Right atrium auricular region (tissue), 2 donors: ENCODE data around the gene PDE9A. TPM values are rescaled to one million over a fixed set of nuclear protein-coding genes. Genes with fewer than 3 reads are reported as not detected.

Experiments
- DNase-seq: peaks from one replicate; pipeline ENCODE4 v3.0.0-alpha.2; 2019; ENCODE audit warnings: low spot score
- H3K27ac ChIP-seq, 2 donors: fragments of 200-600 bp; sonication (generic); 1 replicate in 1 of 2; 2 replicates in 1 of 2; pipeline ENCODE4 v1.5.1; 2016 to 2019
- H3K27me3 ChIP-seq, 2 donors: fragments of 200-600 bp; sonication (generic); one replicate each; pipeline versions ENCODE4 v1.5.1 to v1.6.0; 2017 to 2019
- H3K36me3 ChIP-seq: fragments of 200-600 bp; sonication (generic); one replicate; pipeline ENCODE4 v1.5.1; 2016
- H3K4me1 ChIP-seq, 2 donors: fragments of 200-600 bp; sonication (generic); one replicate each; pipeline versions ENCODE4 v1.5.1 to v1.6.0; 2017 to 2019
- H3K4me3 ChIP-seq, 2 donors: fragments of 200-600 bp; sonication (generic); 1 replicate in 1 of 2; 2 replicates in 1 of 2; pipeline ENCODE4 v1.5.1; 2017 to 2019; ENCODE audit warnings: mild to moderate bottlenecking in 1 of 2, moderate library complexity in 1 of 2
- H3K9me3 ChIP-seq, 2 donors: fragments of 200-600 bp; sonication (generic); one replicate each; pipeline ENCODE4 v1.5.1; 2019
- total RNA-seq, 2 donors: library from RNA; depleted of rRNA; stranded (reverse); fragments of >200 nt; gene quantifications; one replicate each; pipeline ENCODE4 v1.1.0, GENCODE V29; 2016
- TF ChIP-seq, protein P1 (sequence below), 2 donors: fragments of 200-600 bp; sonication (generic); IDR thresholded peaks; one replicate each; pipeline ENCODE4 v1.5.1; 2019; ENCODE audit warnings: antibody characterized with exemption in 2 of 2

PDE9A gene
- total RNA-seq, 2 donors from 2014 or later: 1.1 to 2.0 TPM

DNA sequence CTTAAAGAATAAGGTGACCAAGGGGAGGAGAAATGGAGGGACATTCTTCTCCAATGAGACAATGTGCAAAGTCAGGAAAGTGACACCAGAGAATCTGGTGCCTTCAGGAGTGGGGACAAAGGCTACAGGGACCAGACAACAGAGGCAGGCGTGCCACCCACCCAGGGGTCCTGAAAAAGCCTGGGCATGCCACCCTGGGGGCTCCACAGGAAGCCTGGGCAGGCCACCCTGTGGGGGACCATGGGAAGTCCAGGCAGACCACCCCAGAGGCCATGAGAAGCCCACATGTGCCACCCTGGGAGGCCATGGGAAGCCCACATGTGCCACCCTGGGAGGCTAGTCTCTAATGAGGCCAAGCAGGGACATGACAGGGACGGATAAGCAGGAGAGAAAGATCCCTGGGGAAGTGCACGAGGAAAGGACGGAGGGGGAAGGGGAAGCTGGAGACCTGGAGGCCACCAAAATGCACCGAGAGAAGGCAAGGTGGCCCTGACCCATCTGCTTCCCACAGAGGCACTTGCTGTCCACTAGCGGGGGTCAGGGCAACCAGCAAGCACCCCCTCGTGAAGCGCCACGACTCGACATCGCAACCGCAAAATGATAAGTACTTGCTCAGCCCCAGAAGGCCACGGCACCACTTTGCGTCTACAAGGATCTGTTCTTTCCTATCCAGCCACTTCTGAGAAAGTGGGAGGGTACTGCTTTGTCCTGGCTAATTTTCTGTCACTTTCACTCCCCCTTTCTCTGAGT is 7.2 kb upstream of the PDE9A start:
- no peaks in the 10 kb centered on the region for H3K9me3 ChIP-seq
- no peak overlapping the region for H3K27ac ChIP-seq
- no peak overlapping the region for H3K4me3 ChIP-seq
- H3K27me3 ChIP-seq: no peaks in the 10 kb centered on the region
- no peak for DNase-seq
- no peaks in the 10 kb centered on the region for H3K4me1 ChIP-seq
- no peaks in the 10 kb centered on the region for H3K36me3 ChIP-seq
- TF ChIP-seq, protein P1, sequence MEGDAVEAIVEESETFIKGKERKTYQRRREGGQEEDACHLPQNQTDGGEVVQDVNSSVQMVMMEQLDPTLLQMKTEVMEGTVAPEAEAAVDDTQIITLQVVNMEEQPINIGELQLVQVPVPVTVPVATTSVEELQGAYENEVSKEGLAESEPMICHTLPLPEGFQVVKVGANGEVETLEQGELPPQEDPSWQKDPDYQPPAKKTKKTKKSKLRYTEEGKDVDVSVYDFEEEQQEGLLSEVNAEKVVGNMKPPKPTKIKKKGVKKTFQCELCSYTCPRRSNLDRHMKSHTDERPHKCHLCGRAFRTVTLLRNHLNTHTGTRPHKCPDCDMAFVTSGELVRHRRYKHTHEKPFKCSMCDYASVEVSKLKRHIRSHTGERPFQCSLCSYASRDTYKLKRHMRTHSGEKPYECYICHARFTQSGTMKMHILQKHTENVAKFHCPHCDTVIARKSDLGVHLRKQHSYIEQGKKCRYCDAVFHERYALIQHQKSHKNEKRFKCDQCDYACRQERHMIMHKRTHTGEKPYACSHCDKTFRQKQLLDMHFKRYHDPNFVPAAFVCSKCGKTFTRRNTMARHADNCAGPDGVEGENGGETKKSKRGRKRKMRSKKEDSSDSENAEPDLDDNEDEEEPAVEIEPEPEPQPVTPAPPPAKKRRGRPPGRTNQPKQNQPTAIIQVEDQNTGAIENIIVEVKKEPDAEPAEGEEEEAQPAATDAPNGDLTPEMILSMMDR (IDR thresholded peaks at IDR 0.05): no peak

DNA sequence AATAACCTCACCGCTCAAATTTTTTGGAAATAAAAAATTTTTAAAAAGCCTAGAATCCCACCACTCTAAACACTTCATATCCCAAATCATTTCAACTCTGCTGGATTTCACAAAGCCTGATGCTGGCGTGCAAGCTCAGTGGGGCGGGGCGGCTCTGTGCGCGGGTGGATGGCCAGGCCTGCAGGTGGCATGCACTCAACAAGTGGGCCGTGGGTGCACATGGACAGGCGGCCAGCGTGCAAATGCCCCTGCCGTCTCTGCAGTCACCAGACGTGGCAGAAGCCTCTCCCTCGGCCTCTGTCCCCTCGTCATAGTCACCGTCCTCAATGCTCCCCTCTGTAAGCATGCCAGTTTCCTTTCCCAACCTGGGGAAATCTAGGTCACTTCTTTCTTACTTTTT is 6.6 kb upstream of the PDE9A start:
- DNase-seq: no peak
- no peaks in the 10 kb centered on the region for H3K27me3 ChIP-seq
- H3K4me1 ChIP-seq: no peaks in the 10 kb centered on the region
- TF ChIP-seq, protein P1 (IDR thresholded peaks at IDR 0.05): no peak
- H3K9me3 ChIP-seq: no peaks in the 10 kb centered on the region
- no peak overlapping the region for H3K4me3 ChIP-seq
- no peak overlapping the region for H3K27ac ChIP-seq
- H3K36me3 ChIP-seq: no peaks in the 10 kb centered on the region

DNA sequence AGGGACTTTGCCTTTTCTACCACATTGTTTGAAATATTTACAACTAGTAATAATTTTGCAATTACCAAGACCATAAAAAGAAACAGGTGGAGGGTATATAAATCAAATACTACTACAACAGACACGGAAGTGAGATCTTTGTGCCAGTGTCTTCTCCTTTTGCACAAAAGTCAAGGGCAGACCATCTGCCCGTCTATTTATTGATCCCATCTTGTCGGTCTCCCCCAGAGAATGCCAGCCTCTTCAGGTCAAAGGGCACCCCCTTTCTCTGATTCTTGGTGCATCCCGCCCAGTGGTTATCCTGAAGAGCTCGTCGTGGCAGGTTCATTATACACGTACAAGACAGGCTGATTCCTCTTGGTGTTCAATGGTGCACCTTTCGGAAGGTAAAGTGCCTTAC is 4.8 kb upstream of the PDE9A start:
- H3K27me3 ChIP-seq: no peaks in the 10 kb centered on the region
- H3K36me3 ChIP-seq: no peaks in the 10 kb centered on the region
- no peak overlapping the region for H3K27ac ChIP-seq
- H3K9me3 ChIP-seq: no peaks in the 10 kb centered on the region
- no peak for DNase-seq
- peaks cover 0 to 7% of the 10 kb centered on the region in 2 donors for H3K4me1 ChIP-seq
- no peak overlapping the region for H3K4me3 ChIP-seq
- TF ChIP-seq, protein P1 (IDR thresholded peaks at IDR 0.05): no peak

DNA sequence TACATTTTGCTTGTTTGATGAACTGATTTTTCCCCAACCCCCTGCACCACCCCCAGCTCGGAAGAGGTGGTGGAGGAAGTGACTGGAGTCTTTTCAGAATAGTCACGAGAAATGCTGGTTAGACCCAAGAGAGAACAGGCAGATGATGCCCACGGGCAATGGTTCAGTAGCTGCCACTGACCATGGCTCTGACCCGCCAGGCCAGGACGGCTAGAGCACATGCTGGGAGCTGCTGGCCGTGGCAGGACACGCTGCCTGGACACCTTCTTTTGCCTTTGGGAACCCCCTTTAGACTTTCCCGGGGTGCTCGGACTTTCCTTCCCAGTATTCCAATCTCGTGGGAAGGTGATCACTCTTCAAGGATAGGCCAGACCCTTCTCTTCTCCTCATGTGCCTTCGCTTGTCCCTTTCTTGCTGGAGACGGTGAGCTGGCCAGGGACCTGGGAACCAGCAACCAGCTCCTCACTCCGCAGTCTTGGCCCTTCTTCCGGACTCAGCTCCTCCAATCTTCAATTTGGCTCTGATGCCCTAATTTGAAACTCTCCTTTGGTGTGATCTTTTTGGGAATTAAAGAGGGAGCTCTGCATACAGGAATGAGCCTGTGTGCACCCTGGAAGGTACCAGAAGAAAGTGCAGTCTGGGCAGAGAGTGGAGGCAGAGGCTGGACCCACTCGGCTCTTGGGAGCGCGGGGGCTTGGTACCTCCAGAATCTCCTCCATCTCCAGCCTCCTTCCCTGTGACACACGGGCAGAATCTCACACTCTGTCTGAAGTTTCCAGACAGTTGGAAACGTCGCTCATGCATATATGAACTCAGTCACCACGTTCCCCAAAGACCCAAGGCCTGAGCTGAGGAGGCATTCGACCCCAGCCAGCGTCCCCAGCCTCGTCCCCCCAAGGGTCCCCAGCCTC is 4.0 kb upstream of the PDE9A start:
- H3K9me3 ChIP-seq: no peaks in the 10 kb centered on the region
- peaks cover 0 to 14% of the 10 kb centered on the region in 2 donors for H3K4me1 ChIP-seq
- no peak overlapping the region for H3K27ac ChIP-seq
- H3K27me3 ChIP-seq: peaks cover 0 to 6% of the 10 kb centered on the region in 2 donors
- no peak for DNase-seq
- no peaks in the 10 kb centered on the region for H3K36me3 ChIP-seq
- TF ChIP-seq, protein P1 (IDR thresholded peaks at IDR 0.05): no peak
- no peak overlapping the region for H3K4me3 ChIP-seq

DNA sequence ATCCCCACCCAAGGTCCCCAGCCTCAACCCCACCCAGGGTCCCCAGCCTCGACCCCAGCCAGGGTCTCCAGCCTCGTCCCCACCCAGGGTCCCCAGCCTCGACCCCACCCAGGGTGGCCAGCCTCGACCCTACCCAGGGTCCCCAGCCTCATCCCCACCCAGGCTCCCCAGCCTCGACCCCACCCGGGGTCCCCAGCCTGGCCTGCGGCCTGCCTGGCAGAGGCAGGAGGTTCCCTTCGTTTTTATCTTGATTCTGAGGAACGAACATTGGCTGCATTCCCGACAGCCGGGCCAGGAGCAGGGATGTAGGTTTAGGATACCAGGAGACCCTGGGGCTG is 3.4 kb upstream of the PDE9A start:
- no peak overlapping the region for H3K4me3 ChIP-seq
- peaks cover 0 to 7% of the 10 kb centered on the region in 2 donors for H3K27me3 ChIP-seq
- H3K9me3 ChIP-seq: no peaks in the 10 kb centered on the region
- H3K36me3 ChIP-seq: no peaks in the 10 kb centered on the region
- peaks cover 0 to 20% of the 10 kb centered on the region in 2 donors for H3K4me1 ChIP-seq
- DNase-seq: no peak
- no peak overlapping the region for H3K27ac ChIP-seq
- TF ChIP-seq, protein P1 (IDR thresholded peaks at IDR 0.05): no peak
